ENCODE measurements around the gene AOPEP.

DNA sequence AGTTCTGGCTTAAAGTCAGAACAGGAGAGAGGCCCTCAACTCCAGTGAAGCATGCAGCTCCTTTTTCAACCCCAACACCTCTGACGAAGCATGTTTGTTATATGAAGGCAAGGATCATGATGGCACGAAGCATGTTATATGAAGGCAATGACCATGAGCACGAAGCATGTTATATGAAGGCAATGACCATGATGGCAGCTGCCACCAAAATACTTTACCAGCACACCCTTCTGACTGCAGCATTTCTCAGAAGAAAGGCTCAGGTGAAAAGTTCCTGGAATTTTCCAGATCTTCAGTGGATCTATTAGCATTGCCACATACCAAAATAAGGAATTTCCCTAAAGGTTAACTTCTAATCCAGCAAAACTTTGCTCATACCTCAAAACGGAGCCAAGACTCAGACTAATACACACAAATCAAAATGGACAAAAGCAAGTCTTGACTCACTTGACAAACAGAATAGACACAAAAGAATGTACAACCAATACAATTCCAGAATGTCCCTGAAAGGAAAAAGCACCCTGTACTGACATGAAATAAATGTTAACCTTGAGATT, 373.6 kb downstream of the AOPEP start:
- TF ChIP-seq POLR2A (IDR thresholded peaks at IDR 0.05) (no peak), POLR2AphosphoS5 (IDR thresholded peaks at IDR 0.05) (no peak)
- TF ChIP-seq, protein P1, sequence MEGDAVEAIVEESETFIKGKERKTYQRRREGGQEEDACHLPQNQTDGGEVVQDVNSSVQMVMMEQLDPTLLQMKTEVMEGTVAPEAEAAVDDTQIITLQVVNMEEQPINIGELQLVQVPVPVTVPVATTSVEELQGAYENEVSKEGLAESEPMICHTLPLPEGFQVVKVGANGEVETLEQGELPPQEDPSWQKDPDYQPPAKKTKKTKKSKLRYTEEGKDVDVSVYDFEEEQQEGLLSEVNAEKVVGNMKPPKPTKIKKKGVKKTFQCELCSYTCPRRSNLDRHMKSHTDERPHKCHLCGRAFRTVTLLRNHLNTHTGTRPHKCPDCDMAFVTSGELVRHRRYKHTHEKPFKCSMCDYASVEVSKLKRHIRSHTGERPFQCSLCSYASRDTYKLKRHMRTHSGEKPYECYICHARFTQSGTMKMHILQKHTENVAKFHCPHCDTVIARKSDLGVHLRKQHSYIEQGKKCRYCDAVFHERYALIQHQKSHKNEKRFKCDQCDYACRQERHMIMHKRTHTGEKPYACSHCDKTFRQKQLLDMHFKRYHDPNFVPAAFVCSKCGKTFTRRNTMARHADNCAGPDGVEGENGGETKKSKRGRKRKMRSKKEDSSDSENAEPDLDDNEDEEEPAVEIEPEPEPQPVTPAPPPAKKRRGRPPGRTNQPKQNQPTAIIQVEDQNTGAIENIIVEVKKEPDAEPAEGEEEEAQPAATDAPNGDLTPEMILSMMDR (IDR thresholded peaks at IDR 0.05 in 8 of 11, conservative IDR thresholded peaks at IDR 0.05 in 3 of 11) = no peak

Data from spleen (tissue), 7 donors.